ENCODE data around the gene SERPING1. TPM values are rescaled to one million over a fixed set of nuclear protein-coding genes. Genes with fewer than 3 reads are reported as not detected.
A peak's percentile ranks its signal among the peaks of the same experiment; 100 is the strongest.

The SERPING1 gene
- total RNA-seq, 1 experiment from 2014 or later, result 1.3 TPM

- Histone ChIP-seq H3K36me3 (ENCODE audit: control insufficient read depth, insufficient read depth, low read length) (peaks cover 10% of the 10 kb centered on the region), H3K27me3 (ENCODE audit: control insufficient read depth, insufficient read depth, low read length) (no peaks in the 10 kb centered on the region), H3K27ac (ENCODE audit: low read length) (peak overlapping the region; percentile 81), H3K4me1 (ENCODE audit: control insufficient read depth, insufficient read depth, low read length) (peaks cover 9% of the 10 kb centered on the region), H3K9me3 (ENCODE audit: control insufficient read depth, insufficient read depth, low read depth, low read length) (no peaks in the 10 kb centered on the region), H3K4me3 (ENCODE audit: low read depth in 2 of 2, low read length in 2 of 2) (peak overlapping the region; percentile 77 to 83)
- ATAC-seq, result peak; percentile 6; the same call in 1 of the 2 replicates
- no TSS peak for BruUV-seq (replicated peaks)
- no peak for DNase-seq (ENCODE audit: low read depth, low spot score)
- intact Hi-C loops (cut with micrococcal nuclease; ENCODE audit: unreplicated experiment), result no loop called here
- POLR2A ChIA-PET, result no interaction called here
- TF ChIP-seq SIN3A (IDR thresholded peaks at IDR 0.05; ENCODE audit: borderline replicate concordance, insufficient read depth, low read depth, low read length) (no peak), POLR2AphosphoS5 (IDR thresholded peaks at IDR 0.05; ENCODE audit: low read depth, low read length) (no peak), REST (IDR thresholded peaks at IDR 0.05; ENCODE audit: insufficient read depth in 1 of 2, low read depth in 2 of 2, low read length in 1 of 2) (no peak), TCF7L2 (IDR thresholded peaks at IDR 0.05; ENCODE audit: low read depth, low read length) (no peak), CTCF (IDR thresholded peaks at IDR 0.05) (no peak)
- CTCF ChIA-PET, result interaction anchor here (1.6 kb wide), 1 partner anchor 13 kb away, joined by 3 read pairs; no protein-coding TSS in a partner anchor
- in situ Hi-C loops (cut with HindIII; ENCODE audit: low pct_unique_long_range_greater_than_20kb, low sequenced_read_pairs), result no loop called here
These were observed 59.4 kb downstream of the SERPING1 start for GRCh38 chr11:57656885-57657193.

- Histone ChIP-seq H3K4me3 (ENCODE audit: low read depth in 2 of 2, low read length in 2 of 2) (peak within 1 kb of the TSS; percentile 77 to 83), H3K9me3 (ENCODE audit: control insufficient read depth, insufficient read depth, low read depth, low read length) (no peaks in the 10 kb centered on the region), H3K27me3 (ENCODE audit: control insufficient read depth, insufficient read depth, low read length) (no peaks in the 10 kb centered on the region), H3K4me1 (ENCODE audit: control insufficient read depth, insufficient read depth, low read length) (peaks cover 9% of the 10 kb centered on the region), H3K36me3 (ENCODE audit: control insufficient read depth, insufficient read depth, low read length) (peaks cover 10% of the 10 kb centered on the region), H3K27ac (ENCODE audit: low read length) (peak within 1 kb of the TSS; percentile 90)
- no TSS peak for BruUV-seq (replicated peaks)
- TF ChIP-seq TCF7L2 (IDR thresholded peaks at IDR 0.05; ENCODE audit: low read depth, low read length) (no peak), SIN3A (IDR thresholded peaks at IDR 0.05; ENCODE audit: borderline replicate concordance, insufficient read depth, low read depth, low read length) (0 out of 2 replicates have a peak, but pooled peaks have one; percentile 79), POLR2AphosphoS5 (IDR thresholded peaks at IDR 0.05; ENCODE audit: low read depth, low read length) (peak; percentile 77), CTCF (IDR thresholded peaks at IDR 0.05) (no peak), REST (IDR thresholded peaks at IDR 0.05; ENCODE audit: insufficient read depth in 1 of 2, low read depth in 2 of 2, low read length in 1 of 2) (no peak)
- in situ Hi-C loops (cut with HindIII; ENCODE audit: low pct_unique_long_range_greater_than_20kb, low sequenced_read_pairs), result no loop called here
- DNase-seq (ENCODE audit: low read depth, low spot score), result peak; percentile 92
- CTCF ChIA-PET, result interaction anchor here (1.6 kb wide), 1 partner anchor 13 kb away, joined by 3 read pairs; no protein-coding TSS in a partner anchor
- intact Hi-C loops (cut with micrococcal nuclease; ENCODE audit: unreplicated experiment), result no loop called here
- ATAC-seq, result peak; percentile 99
- POLR2A ChIA-PET, result no interaction called here
These were observed 59.9 kb downstream of the SERPING1 start, which contains the start of gene CLP1 for GRCh38 chr11:57657194-57658022. TSS of gene CLP1 (plus strand) at chr11:57657762. CDS start at chr11:57659477, 1,715 bp downstream.
